Neuronal stem cell (in vitro differentiated cells): ENCODE results near the gene MAPK4.
A peak's percentile ranks its signal among the peaks of the same experiment; 100 is the strongest.

Experiments used
- DNase-seq: peaks from one replicate; pipeline ENCODE4 v3.0.0-alpha.2; 2013; ENCODE audit warnings: low spot score
- H2AFZ ChIP-seq: one replicate; pipeline ENCODE4 v1.6.1; 2013; ENCODE audit warnings: mild to moderate bottlenecking, low read length, inconsistent platforms
- H2AK5ac ChIP-seq: 2 replicates; pipeline ENCODE4 v1.6.1; 2013; ENCODE audit warnings: low read depth, mild to moderate bottlenecking, inconsistent platforms, low read length, moderate library complexity, mixed read lengths
- H2BK120ac ChIP-seq: 2 replicates; pipeline ENCODE4 v1.6.1; 2013; ENCODE audit warnings: low read depth, mild to moderate bottlenecking, inconsistent platforms, low read length, moderate library complexity, mixed read lengths
- H2BK12ac ChIP-seq: one replicate; pipeline ENCODE4 v1.6.1; 2013; ENCODE audit warnings: low read length, inconsistent platforms
- H2BK15ac ChIP-seq: 2 replicates; pipeline ENCODE4 v1.6.1; 2013; ENCODE audit warnings: mild to moderate bottlenecking, low read length, inconsistent platforms, mixed read lengths
- H2BK5ac ChIP-seq: one replicate; pipeline ENCODE4 v1.6.1; 2013; ENCODE audit warnings: inconsistent platforms, mild to moderate bottlenecking, low read length, moderate library complexity
- H3K14ac ChIP-seq: one replicate; pipeline ENCODE4 v1.6.1; 2013; ENCODE audit warnings: low read length, inconsistent platforms
- H3K18ac ChIP-seq: 2 replicates; pipeline ENCODE4 v1.6.1; 2013; ENCODE audit warnings: low read length, inconsistent platforms
- H3K23ac ChIP-seq: 2 replicates; pipeline ENCODE4 v1.6.1; 2013; ENCODE audit warnings: low read depth, mild to moderate bottlenecking, mixed read lengths, low read length, inconsistent platforms; ENCODE audit not compliant: poor library complexity
- H3K27ac ChIP-seq: replicated peaks from 3 replicates; pipeline ENCODE4 v1.5.1; 2013; ENCODE audit warnings: low read length, inconsistent platforms
- H3K27me3 ChIP-seq, 3 experiments: 2 replicates each; pipeline ENCODE4 v1.6.1; 2013; ENCODE audit warnings: low read length in 3 of 3, mild to moderate bottlenecking in 2 of 3, inconsistent platforms in 1 of 3, low read depth in 1 of 3, mixed read lengths in 1 of 3, moderate library complexity in 1 of 3; ENCODE audit not compliant: control insufficient read depth in 3 of 3, insufficient read depth in 3 of 3
- H3K36me3 ChIP-seq, 2 donors: replicated peaks in 1 of 2; 2 replicates each; pipeline ENCODE4 v1.6.1; 2013; ENCODE audit warnings: low read length in 2 of 2; ENCODE audit not compliant: control insufficient read depth in 2 of 2, insufficient read depth in 2 of 2
- H3K4ac ChIP-seq: 2 replicates; pipeline ENCODE4 v1.6.1; 2013; ENCODE audit warnings: inconsistent platforms, mild to moderate bottlenecking, low read length, moderate library complexity
- H3K4me1 ChIP-seq, 2 donors: 1 replicate in 1 of 2; 2 replicates in 1 of 2; pipeline ENCODE4 v1.6.1; 2013; ENCODE audit warnings: low read length in 2 of 2, low read depth in 1 of 2; ENCODE audit not compliant: control insufficient read depth in 2 of 2, insufficient read depth in 1 of 2
- H3K4me2 ChIP-seq: one replicate; pipeline ENCODE4 v1.6.1; 2013; ENCODE audit warnings: mild to moderate bottlenecking, low read length, inconsistent platforms; ENCODE audit not compliant: insufficient read depth, poor library complexity, severe bottlenecking
- H3K4me3 ChIP-seq, 2 donors: 2 replicates each; pipeline ENCODE4 v1.5.1; 2013; ENCODE audit warnings: low read length in 2 of 2, mild to moderate bottlenecking in 2 of 2, inconsistent platforms in 1 of 2, moderate library complexity in 1 of 2
- H3K79me1 ChIP-seq: one replicate; pipeline ENCODE4 v1.6.1; 2013; ENCODE audit warnings: low read depth, mild to moderate bottlenecking, inconsistent platforms, low read length, moderate library complexity
- H3K9ac ChIP-seq: one replicate; pipeline ENCODE4 v1.6.1; 2013; ENCODE audit warnings: mild to moderate bottlenecking, low read depth, low read length, inconsistent platforms; ENCODE audit not compliant: poor library complexity
- H3K9me3 ChIP-seq, 2 donors: replicated peaks in 1 of 2; 2 replicates each; pipeline versions ENCODE3 to v1.6.1; 2013; ENCODE audit warnings: low read length in 2 of 2, mild to moderate bottlenecking in 2 of 2, inconsistent platforms in 1 of 2, low read depth in 1 of 2, mixed read lengths in 1 of 2, moderate library complexity in 1 of 2; ENCODE audit not compliant: control insufficient read depth in 2 of 2, insufficient read depth in 1 of 2
- H4K8ac ChIP-seq: one replicate; pipeline ENCODE4 v1.6.1; 2013; ENCODE audit warnings: low read depth, mild to moderate bottlenecking, inconsistent platforms, low read length, moderate library complexity
- H4K91ac ChIP-seq: one replicate; pipeline ENCODE4 v1.6.1; 2013; ENCODE audit warnings: low read length, low read depth, mild to moderate bottlenecking, inconsistent platforms; ENCODE audit not compliant: poor library complexity
- WGBS, 2 donors: extraction: QIAGEN DNeasy Blood & Tissue Kit; methylation state at CpG; one replicate each; pipeline ENCODE4 v1.1.7; 2013; ENCODE audit warnings: missing lambda C conversion rate in 2 of 2, mixed read lengths in 1 of 2; ENCODE audit not compliant: insufficient read length in 2 of 2, insufficient replicate concordance in 1 of 2; ENCODE audit errors: extremely low coverage in 2 of 2; 5-methylcytosine and 5-hydroxymethylcytosine counted together

The MAPK4 gene

GRCh38 chr18:50573679-50574078 is 13.8 kb downstream of the MAPK4 start:
- DNase-seq: no peak
- Histone ChIP-seq H3K4me3 (no peak overlapping the region), H3K14ac (no peak overlapping the region), H3K18ac (no peak overlapping the region), H2BK12ac (no peak overlapping the region), H2BK120ac (no peak overlapping the region), H3K23ac (no peak overlapping the region), H4K91ac (no peak overlapping the region), H2AFZ (no peak overlapping the region), H4K8ac (no peak overlapping the region), H3K9me3 (peaks cover 0 to under 1% of the 10 kb centered on the region in 2 donors), H3K4ac (no peak overlapping the region), H3K9ac (no peak overlapping the region), H2BK15ac (no peak overlapping the region), H3K36me3 (no peaks in the 10 kb centered on the region), H3K27me3 (no peaks in the 10 kb centered on the region), H3K4me1 (peaks cover 0 to 3% of the 10 kb centered on the region in 2 donors), H3K79me1 (no peaks in the 10 kb centered on the region), H2BK5ac (no peak overlapping the region), H3K4me2 (no peak overlapping the region), H3K27ac (no peak overlapping the region), H2AK5ac (no peak overlapping the region)
- WGBS, 2 donors: no CpG with 5 or more reads among the region's 3 CpGs

GRCh38 chr18:50578030-50578429 is 18.1 kb downstream of the MAPK4 start:
- peaks cover 0 to 2% of the 10 kb centered on the region in 2 donors for H3K9me3 ChIP-seq
- no peak overlapping the region for H3K4ac ChIP-seq
- no peak for DNase-seq
- no CpG with 5 or more reads among the region's 6 CpGs for WGBS, 2 donors
- no peak overlapping the region for H3K14ac ChIP-seq
- no peak overlapping the region for H3K23ac ChIP-seq
- no peak overlapping the region for H2BK15ac ChIP-seq
- no peaks in the 10 kb centered on the region for H3K36me3 ChIP-seq
- H4K8ac ChIP-seq: no peak overlapping the region
- no peak overlapping the region for H2BK5ac ChIP-seq
- no peak overlapping the region for H3K4me3 ChIP-seq
- H3K4me1 ChIP-seq: peaks cover 2 to 5% of the 10 kb centered on the region in 2 donors
- H3K79me1 ChIP-seq: no peaks in the 10 kb centered on the region
- no peak overlapping the region for H3K4me2 ChIP-seq
- no peak overlapping the region for H2AK5ac ChIP-seq
- H3K18ac ChIP-seq: no peak overlapping the region
- H3K27me3 ChIP-seq: no peaks in the 10 kb centered on the region
- H2BK120ac ChIP-seq: no peak overlapping the region
- H2AFZ ChIP-seq: no peak overlapping the region
- H3K27ac ChIP-seq: no peak overlapping the region
- H2BK12ac ChIP-seq: no peak overlapping the region
- no peak overlapping the region for H3K9ac ChIP-seq
- H4K91ac ChIP-seq: no peak overlapping the region

DNA sequence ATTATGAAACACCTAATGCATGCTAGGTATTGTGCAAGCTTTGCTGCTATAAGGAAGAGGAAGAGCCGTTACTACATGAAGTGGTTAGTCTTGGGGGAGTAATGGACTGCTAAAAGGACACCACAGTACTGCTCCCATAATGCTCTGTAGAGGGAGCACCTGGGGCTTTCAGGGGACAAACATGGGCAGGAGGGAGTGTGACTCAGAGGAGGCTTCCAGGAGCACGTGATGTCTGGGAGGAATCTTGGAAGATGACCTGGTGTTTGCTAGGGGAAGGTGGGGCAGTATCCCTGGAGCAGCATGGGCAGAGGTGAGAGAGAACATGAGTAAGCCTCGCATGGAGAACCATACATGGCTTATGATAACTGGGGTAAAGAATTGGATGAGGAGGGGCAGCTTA is 18.8 kb downstream of the MAPK4 start:
- Histone ChIP-seq H2AK5ac (peak overlapping the region; percentile 27), H2AFZ (no peak overlapping the region), H2BK5ac (no peak overlapping the region), H2BK12ac (no peak overlapping the region), H3K9ac (no peak overlapping the region), H3K4me2 (no peak overlapping the region), H3K36me3 (no peaks in the 10 kb centered on the region), H3K4ac (no peak overlapping the region), H3K27me3 (no peaks in the 10 kb centered on the region), H3K4me3 (no peak overlapping the region), H4K91ac (no peak overlapping the region), H4K8ac (no peak overlapping the region), H3K14ac (no peak overlapping the region), H3K18ac (peak overlapping the region; percentile 12), H2BK120ac (no peak overlapping the region), H3K23ac (no peak overlapping the region), H3K27ac (no peak overlapping the region), H3K4me1 (peaks cover 2 to 5% of the 10 kb centered on the region in 2 donors), H3K9me3 (peaks cover 0 to 2% of the 10 kb centered on the region in 2 donors), H3K79me1 (no peaks in the 10 kb centered on the region), H2BK15ac (no peak overlapping the region)
- no peak for DNase-seq
- no CpG with 5 or more reads among the region's 3 CpGs for WGBS, 2 donors

- peak overlapping the region; percentile 27 for H2AK5ac ChIP-seq
- no peak for DNase-seq
- no peak overlapping the region for H3K4me2 ChIP-seq
- H3K4me3 ChIP-seq: no peak overlapping the region
- no CpG with 5 or more reads among the region's 3 CpGs for WGBS, 2 donors
- no peak overlapping the region for H2BK120ac ChIP-seq
- H3K14ac ChIP-seq: no peak overlapping the region
- no peak overlapping the region for H4K8ac ChIP-seq
- H3K27me3 ChIP-seq: no peaks in the 10 kb centered on the region
- no peak overlapping the region for H3K23ac ChIP-seq
- H2AFZ ChIP-seq: no peak overlapping the region
- H2BK12ac ChIP-seq: no peak overlapping the region
- H2BK15ac ChIP-seq: no peak overlapping the region
- no peak overlapping the region for H3K4ac ChIP-seq
- no peak overlapping the region for H2BK5ac ChIP-seq
- no peak overlapping the region for H3K27ac ChIP-seq
- H3K9ac ChIP-seq: no peak overlapping the region
- peaks cover 2 to 5% of the 10 kb centered on the region in 2 donors for H3K4me1 ChIP-seq
- no peaks in the 10 kb centered on the region for H3K79me1 ChIP-seq
- H3K18ac ChIP-seq: peak overlapping the region; percentile 12
- peaks cover 0 to 2% of the 10 kb centered on the region in 2 donors for H3K9me3 ChIP-seq
- no peaks in the 10 kb centered on the region for H3K36me3 ChIP-seq
- no peak overlapping the region for H4K91ac ChIP-seq
Measured at GRCh38 chr18:50579061-50579774, 19.3 kb downstream of the MAPK4 start.
